ENCODE measurements around the gene ARHGAP44.

DNA sequence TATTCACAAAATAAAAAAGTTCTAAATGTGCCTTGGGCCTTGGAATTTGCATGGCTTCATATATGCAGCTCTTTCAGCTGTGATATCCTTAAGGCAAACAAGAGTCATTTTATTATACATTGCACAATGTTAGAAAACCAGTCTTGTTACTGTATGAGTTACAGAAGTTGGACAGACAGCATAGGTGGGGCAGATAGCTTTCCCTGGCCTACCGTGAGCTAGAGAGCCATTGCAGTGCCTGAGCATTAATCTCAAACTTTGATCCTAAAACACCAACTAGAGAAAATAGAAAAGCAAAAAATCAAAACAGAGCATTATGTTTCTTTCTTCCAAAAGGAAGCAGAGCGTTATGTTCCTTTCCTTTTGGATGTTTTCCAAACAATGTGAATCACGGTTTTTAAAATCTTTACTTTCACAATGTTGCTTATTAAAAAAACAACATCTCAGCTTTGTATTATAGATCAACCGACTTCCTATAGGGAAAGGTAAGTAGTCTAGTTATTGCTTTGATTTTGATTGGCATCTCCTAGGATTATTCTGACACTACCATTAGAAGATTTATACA is 32.2 kb downstream of the ARHGAP44 start:
- TF ChIP-seq, protein P1, sequence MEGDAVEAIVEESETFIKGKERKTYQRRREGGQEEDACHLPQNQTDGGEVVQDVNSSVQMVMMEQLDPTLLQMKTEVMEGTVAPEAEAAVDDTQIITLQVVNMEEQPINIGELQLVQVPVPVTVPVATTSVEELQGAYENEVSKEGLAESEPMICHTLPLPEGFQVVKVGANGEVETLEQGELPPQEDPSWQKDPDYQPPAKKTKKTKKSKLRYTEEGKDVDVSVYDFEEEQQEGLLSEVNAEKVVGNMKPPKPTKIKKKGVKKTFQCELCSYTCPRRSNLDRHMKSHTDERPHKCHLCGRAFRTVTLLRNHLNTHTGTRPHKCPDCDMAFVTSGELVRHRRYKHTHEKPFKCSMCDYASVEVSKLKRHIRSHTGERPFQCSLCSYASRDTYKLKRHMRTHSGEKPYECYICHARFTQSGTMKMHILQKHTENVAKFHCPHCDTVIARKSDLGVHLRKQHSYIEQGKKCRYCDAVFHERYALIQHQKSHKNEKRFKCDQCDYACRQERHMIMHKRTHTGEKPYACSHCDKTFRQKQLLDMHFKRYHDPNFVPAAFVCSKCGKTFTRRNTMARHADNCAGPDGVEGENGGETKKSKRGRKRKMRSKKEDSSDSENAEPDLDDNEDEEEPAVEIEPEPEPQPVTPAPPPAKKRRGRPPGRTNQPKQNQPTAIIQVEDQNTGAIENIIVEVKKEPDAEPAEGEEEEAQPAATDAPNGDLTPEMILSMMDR (conservative IDR thresholded peaks at IDR 0.05): no peak
- TF ChIP-seq ZFX (IDR thresholded peaks at IDR 0.05): no peak
